HG02763 (cell line): Measurements from ENCODE around the gene UBIAD1.
"Not testable (repeated sequence)": the region's sequence is repeated elsewhere in the genome, so short reads cannot be mapped to it uniquely, and the experiment has no call there.

Experiments
- ATAC-seq: cut with Tn5 transposase; IDR thresholded peaks from one replicate; pipeline ENCODE4 v1.9.1; 2021; ENCODE audit warnings: mild to moderate bottlenecking, moderate library complexity; ENCODE audit not compliant: unreplicated experiment

The UBIAD1 gene

GRCh38 chr1:11279152-11279551 lies 6.2 kb downstream of the UBIAD1 start:
- ATAC-seq, result no peak

GRCh38 chr1:11279630-11280029 lies 6.6 kb downstream of the UBIAD1 start:
- ATAC-seq, result no peak

DNA sequence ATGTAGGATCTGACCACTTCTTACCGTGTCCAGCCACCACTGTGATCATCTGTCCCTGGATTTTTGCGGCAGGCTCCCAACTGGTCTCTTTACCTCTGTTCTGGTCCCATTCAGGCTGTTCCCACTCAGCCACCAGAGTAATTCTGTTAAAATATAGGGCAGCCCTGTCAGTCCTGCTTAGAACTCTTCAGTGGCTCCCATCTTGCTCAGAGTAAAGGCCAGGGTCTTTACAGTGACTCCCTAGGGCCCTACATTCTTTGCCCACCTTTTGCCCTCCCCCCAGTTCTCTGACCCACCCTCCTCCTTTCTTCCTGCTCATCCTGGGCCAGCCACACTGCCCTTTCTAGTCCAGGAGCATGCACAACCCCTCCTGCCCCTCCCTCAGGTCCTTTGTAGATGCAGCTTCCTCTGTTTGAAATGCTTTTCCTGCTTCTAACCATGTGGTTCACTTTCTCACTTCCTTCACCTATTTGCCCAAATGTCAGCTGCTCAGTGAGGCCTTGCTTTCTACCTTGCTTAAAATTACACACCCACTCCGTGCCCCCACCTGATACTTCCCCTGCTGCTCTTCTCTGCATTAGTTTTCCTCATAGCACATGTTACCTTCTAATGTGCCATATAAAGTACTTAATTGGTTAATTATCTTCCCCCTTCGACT lies 7.8 kb downstream of the UBIAD1 start:
- ATAC-seq, result no peak

- ATAC-seq, result no peak
Measured at GRCh38 chr1:11281518-11282331, 8.7 kb downstream of the UBIAD1 start.

GRCh38 chr1:11283151-11283550 lies 10.2 kb downstream of the UBIAD1 start:
- no peak for ATAC-seq

DNA sequence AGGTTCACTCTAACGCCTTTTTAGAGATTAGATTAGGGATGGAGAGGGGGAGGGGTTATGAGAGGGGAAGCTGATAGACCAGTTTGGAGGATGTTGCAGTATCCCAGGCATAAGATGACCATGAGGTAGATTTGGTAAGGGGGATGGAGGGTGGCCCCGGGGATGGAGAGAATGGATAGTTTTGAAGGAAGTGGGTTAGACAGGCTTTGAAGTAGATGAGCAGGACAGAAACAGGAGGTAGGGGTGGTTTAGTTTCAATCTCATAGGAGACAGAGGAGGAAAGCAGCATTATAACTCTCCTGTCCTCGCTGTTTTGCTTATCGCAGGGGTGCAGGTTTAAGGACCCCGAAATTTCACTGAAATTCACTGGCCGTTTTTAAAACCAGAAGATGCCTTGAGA lies 11.8 kb downstream of the UBIAD1 start:
- no peak for ATAC-seq

- ATAC-seq, result no peak
Measured at GRCh38 chr1:11285883-11286734, 13.1 kb downstream of the UBIAD1 start.

DNA sequence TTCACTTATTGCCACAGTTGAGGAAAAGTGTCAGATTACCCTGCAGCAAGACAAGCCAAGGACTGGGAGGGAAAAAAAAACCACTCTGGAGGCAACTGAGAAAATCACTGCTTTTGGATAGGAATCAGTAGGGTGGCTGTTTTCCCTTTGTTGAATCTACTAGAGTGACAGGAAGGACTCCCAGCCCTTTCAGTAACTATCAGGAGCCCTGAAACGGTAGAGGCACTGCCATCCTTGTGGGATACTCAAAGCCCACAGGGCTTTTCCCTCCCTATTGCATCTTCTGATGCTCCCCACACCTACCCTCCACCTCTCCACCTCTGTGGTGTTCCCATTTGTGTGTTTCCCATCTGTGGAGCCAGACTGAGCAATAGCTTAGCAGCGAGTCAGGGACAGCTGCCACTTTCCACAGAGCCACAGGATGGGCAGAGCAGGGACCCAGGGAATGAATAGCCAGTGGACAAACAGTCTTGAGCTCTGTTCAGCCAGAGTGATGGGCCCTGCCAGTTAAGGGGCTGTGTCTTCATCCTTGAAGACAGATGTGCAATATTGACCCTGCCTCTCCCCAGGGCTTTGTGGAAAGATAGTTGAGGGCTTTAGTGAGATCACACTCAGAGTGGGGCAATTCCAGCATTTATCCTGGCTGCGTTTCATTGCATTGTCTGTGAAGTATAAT lies 13.9 kb downstream of the UBIAD1 start:
- no peak for ATAC-seq

- no peak for ATAC-seq
Measured at GRCh38 chr1:11289064-11289463, 16.1 kb downstream of the UBIAD1 start.

- ATAC-seq, result no peak
Measured at GRCh38 chr1:11291049-11291448, 18.1 kb downstream of the UBIAD1 start.

DNA sequence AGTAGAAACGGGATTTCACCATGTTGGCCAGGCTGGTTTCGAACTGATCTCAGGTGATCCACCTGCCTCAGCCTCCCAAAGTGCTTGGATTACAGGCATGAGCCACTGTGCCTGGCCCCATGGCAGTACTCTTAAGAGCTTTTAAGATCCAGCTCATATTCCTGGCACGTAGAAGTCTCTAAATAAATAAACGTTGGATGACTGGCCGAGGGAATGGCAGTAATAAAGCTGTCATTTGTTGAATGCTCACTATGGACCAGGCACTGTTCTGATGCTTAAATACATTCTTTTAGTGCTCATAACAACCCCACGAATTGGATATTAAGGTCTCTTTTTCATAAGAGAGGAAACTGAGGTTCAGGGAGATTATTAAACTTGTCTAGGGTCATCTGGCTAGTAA lies 20.9 kb downstream of the UBIAD1 start:
- no peak for ATAC-seq

GRCh38 chr1:11294951-11295350 lies 22.0 kb downstream of the UBIAD1 start:
- ATAC-seq, result no peak

- ATAC-seq, result no peak
Measured at GRCh38 chr1:11295905-11296304, 22.9 kb downstream of the UBIAD1 start.

DNA sequence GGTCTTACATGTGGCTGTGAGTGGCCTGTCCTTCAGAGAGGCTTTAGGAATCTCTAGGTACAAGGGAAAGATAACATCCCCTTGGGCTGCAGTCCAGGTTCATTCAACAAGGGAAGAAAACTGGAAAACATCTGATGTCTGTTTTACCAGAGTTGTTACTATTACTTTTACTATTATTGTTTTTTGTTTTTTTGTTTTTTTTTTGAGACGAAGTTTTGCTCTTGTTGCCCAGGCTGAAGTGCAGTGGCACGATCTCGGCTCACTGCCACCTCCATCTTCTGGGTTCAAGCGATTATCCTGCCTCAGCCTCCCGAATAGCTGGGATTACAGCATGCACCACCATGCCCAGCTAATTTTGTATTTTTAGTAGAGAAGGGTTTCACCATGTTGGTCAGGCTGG lies 24.8 kb downstream of the UBIAD1 start:
- ATAC-seq, result not testable (repeated sequence)

DNA sequence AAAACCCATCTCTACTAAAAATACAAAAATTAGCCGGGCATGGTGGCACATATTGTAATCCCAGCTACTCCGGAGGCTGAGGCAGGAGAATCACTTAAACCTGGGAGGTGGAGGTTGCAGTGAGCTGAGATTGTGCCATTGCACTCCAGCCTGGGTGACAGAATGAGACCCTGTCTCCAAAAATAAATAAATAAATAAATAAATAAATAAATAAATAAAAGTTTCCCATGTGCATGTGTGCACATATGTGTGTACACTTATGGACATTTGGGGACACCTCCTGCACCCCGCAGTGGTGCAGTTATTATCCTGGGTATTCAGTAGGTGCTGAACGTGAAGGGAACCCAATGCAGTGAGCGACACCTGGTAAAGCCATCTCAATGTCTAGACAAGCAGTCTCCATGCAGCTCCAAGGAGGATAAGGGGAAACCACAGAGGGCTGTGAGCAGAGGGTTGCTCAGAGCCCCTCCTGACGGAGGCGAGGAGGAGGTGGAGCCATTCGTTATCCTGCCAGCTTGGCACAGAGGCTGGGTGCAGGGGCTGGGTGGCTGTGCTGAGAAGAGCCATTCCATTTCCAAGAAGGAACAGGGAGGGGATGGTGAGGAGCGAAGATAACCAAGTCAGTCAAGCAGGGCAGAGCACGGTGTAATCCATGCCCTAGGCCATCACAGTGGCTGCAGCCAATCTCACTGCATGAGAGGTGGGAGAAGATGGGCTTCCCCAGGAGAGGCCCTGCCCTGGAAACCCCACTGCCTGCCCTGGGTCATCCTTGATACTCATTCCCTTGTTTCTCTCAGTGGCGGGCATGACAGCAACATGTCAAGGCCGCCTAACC lies 25.6 kb downstream of the UBIAD1 start:
- no peak for ATAC-seq

GRCh38 chr1:11299225-11299574 lies 26.2 kb downstream of the UBIAD1 start:
- no peak for ATAC-seq

DNA sequence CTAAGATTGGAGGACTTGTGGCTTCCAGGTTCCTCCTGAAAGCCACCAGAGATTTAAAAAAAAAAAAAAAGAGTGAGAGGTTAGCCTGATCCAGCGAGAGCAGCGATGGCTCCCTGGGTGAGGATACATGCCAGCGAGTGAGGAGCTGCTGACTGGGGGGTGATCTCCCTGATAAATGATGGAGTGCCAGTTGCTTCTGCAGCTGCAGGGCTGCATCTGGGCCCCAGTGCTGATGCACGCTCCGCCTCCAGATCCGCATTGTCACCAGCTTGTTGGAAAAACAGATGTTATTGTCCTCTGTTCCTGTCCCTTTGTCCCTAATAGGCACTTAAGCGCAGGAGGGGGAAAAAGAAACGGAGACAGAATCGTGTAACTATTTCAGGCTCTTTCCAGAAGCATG lies 28.6 kb downstream of the UBIAD1 start:
- ATAC-seq, result no peak

DNA sequence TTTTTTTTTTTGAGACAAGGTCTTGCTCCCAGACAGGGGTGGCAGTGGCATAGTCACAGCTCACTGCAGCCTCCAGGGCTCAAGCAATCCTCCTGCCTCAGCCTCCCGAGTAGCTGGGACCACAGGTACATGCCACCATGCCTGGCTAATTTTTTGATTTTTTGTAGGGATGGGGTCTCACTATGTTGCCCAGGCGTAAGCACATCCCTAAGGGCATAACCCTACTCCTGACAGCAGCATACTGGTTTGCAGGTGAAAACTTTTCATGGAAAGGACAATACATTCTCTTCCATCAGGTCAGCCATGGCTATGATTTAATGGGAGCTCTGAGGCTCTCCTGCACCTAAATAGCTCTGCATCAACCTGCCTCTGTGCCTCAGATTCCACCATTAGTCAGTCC lies 29.4 kb downstream of the UBIAD1 start:
- ATAC-seq, result no peak

- ATAC-seq, result not testable (repeated sequence)
Measured at GRCh38 chr1:11305516-11305915, 32.5 kb downstream of the UBIAD1 start.

DNA sequence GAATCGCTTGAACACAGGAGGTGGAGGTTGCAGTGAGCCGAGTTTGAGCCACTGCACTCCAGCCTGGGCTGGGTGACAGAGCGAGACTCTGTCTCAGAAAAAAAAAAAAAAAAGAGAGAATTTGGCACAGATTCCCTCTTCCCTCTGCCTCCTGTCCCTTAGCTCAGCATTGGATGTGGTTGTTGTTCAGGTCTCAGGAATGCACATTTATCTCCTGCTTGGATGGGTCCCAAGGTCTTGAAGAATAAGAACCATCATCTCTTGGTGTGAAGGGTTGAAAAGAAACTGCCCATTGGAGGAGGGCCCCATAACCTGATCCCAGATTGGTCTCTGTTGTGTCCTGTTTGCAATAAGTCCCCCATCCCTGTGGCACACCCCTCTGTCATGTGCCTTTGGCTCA lies 34.9 kb downstream of the UBIAD1 start:
- no peak for ATAC-seq
